Adrenal gland (tissue), 12 donors: ENCODE measurements around the gene PTK6. TPM values are rescaled to one million over a fixed set of nuclear protein-coding genes. Genes with fewer than 3 reads are reported as not detected.

Experiments
- DNase-seq, 7 donors: peaks; one replicate each; pipeline ENCODE4 v3.0.0-alpha.2; 2019 to 2020
- H3K27ac ChIP-seq, 5 donors: fragments of 200-600 bp; sonication (generic) in 4 of 5; 1 replicate in 3 of 5; 2 replicates in 2 of 5; pipeline versions ENCODE4 v1.5.1 to v1.8.0; 2016 to 2020; ENCODE audit warnings: mild to moderate bottlenecking in 1 of 5
- H3K27me3 ChIP-seq: fragments of 200-600 bp; 2 replicates; pipeline ENCODE4 v1.8.0; 2021
- H3K36me3 ChIP-seq, 2 donors: fragments of 200-600 bp; replicated peaks in 1 of 2; 1 replicate in 1 of 2; 2 replicates in 1 of 2; pipeline versions ENCODE4 v1.5.1 to v1.8.0; 2018 to 2022
- H3K4me1 ChIP-seq, 2 donors: fragments of 200-600 bp; replicated peaks in 1 of 2; 1 replicate in 1 of 2; 2 replicates in 1 of 2; pipeline versions ENCODE4 v1.5.1 to v1.8.0; 2018 to 2021
- H3K4me3 ChIP-seq, 4 donors: fragments of 200-600 bp; sonication (generic) in 3 of 4; one replicate each; pipeline ENCODE4 v1.5.1; 2016 to 2018
- H3K9me3 ChIP-seq, 3 donors: fragments of 200-600 bp; sonication (generic) in 1 of 3; replicated peaks in 1 of 3; 1 replicate in 2 of 3; 2 replicates in 1 of 3; pipeline versions ENCODE4 v1.5.1 to v1.8.0; 2016 to 2021
- CTCF ChIP-seq, 6 experiments: fragments of 450-650 bp in 4 of 6; fragments of 200-600 bp in 2 of 6; sonication (generic) in 1 of 6; IDR thresholded peaks; 1 replicate in 5 of 6; 2 replicates in 1 of 6; pipeline versions ENCODE4 v1.5.1 to v1.8.0; 2016 to 2021; ENCODE audit warnings: antibody characterized with exemption in 6 of 6, mild to moderate bottlenecking in 2 of 6, moderate library complexity in 1 of 6
- POLR2A ChIP-seq, 2 donors: fragments of 450-650 bp; IDR thresholded peaks; one replicate each; pipeline ENCODE4 v1.6.1; 2017; ENCODE audit warnings: antibody characterized with exemption in 2 of 2, mild to moderate bottlenecking in 2 of 2, moderate library complexity in 1 of 2
- WGBS, 4 donors: extraction: QIAGEN DNeasy Blood & Tissue Kit in 2 of 4; methylation state at CpG; one replicate each; pipeline versions ENCODE4 v1.1.5 to v1.1.7; 2013 to 2017; 5-methylcytosine and 5-hydroxymethylcytosine counted together
- intact Hi-C, 2 donors: fragments of 100-400 bp; cut with DNase I; formaldehyde crosslinking; loops; one replicate each; pipeline versions ENCODE4 v1.14.1 to v1.15.0; 2022 to 2023
- polyA plus RNA-seq, 3 donors: library from polyadenylated mRNA; stranded (reverse); fragments of 200-250 nt in 2 of 3; fragments of 350-450 nt in 1 of 3; fragmentation: Illumina TruSeq in 1 of 3; extraction: RNeasy Lipid Tissue Mini Kit (QIAGEN cat#74804) in 1 of 3; gene quantifications; one replicate each; pipeline ENCODE4 v1.2.3, GENCODE V29; 2013 to 2014
- total RNA-seq, 9 donors: library from RNA; depleted of rRNA in 4 of 9; stranded (reverse); fragments of >200 nt in 4 of 9; fragments of 120-200 nt in 1 of 9; fragmentation: NEBNext Ultra II Directional in 1 of 9; extraction: Animal tissue kit (Norgen Biotek cat#: 25700) in 1 of 9; gene quantifications; one replicate each; pipeline versions ENCODE4 v1.1.0 to v1.2.4, GENCODE V29; 2013 to 2023
- donor health status: healthy with polysubstance abuse.
- donor health status: Bipolar disorder and iron deficiency.
- donor health status: DM: yes; HTN: yes; CAD: no.
- donor health status: DM: no; HTN: no; CAD: no.
- donor health status: DM: no; HTN: no; CAD: no.
- donor health status: DM: yes; HTN: yes; CAD: no.

Gene PTK6
- total and polyA plus RNA-seq, 12 donors, result 0.19 to 0.72 (median 0.36) TPM; not detected in 5

GRCh38 chr20:63580796-63581461, 43.8 kb upstream of the PTK6 start:
- WGBS, 4 donors, result 38 to 59% (median 45%) methylated on average over 6 to 12 of the region's 12 CpGs
- H3K36me3 ChIP-seq, result no peaks in the 10 kb centered on the region
- DNase-seq, result peak in 6 of 7 donors; percentile 56 to 76 (median 62)
- no peaks in the 10 kb centered on the region for H3K27me3 ChIP-seq
- no peaks in the 10 kb centered on the region for H3K9me3 ChIP-seq
- intact Hi-C loops, result no loop called here
- TF ChIP-seq CTCF (IDR thresholded peaks at IDR 0.05) (peak in 5 of 6 experiments; percentile 28 to 48 (median 37)), POLR2A (IDR thresholded peaks at IDR 0.05) (no peak)
- H3K4me3 ChIP-seq, result no peak overlapping the region
- H3K4me1 ChIP-seq, result no peaks in the 10 kb centered on the region
- no peak overlapping the region for H3K27ac ChIP-seq

GRCh38 chr20:63579017-63579694, 42.0 kb upstream of the PTK6 start:
- 65 to 71% (median 67%) methylated on average over 18 to 19 of the region's 19 CpGs for WGBS, 4 donors
- no peaks in the 10 kb centered on the region for H3K9me3 ChIP-seq
- intact Hi-C loops, result no loop called here
- no peaks in the 10 kb centered on the region for H3K36me3 ChIP-seq
- H3K4me1 ChIP-seq, result no peaks in the 10 kb centered on the region
- no peak overlapping the region for H3K27ac ChIP-seq
- no peak for TF ChIP-seq CTCF (IDR thresholded peaks at IDR 0.05)
- TF ChIP-seq POLR2A (IDR thresholded peaks at IDR 0.05), result no peak
- DNase-seq, result no peak
- no peak overlapping the region for H3K4me3 ChIP-seq
- no peaks in the 10 kb centered on the region for H3K27me3 ChIP-seq

- intact Hi-C loops, result no loop called here
- TF ChIP-seq CTCF (IDR thresholded peaks at IDR 0.05) (no peak), POLR2A (IDR thresholded peaks at IDR 0.05) (no peak)
- no peaks in the 10 kb centered on the region for H3K36me3 ChIP-seq
- H3K9me3 ChIP-seq, result no peaks in the 10 kb centered on the region
- no peaks in the 10 kb centered on the region for H3K27me3 ChIP-seq
- no peak overlapping the region for H3K4me3 ChIP-seq
- H3K4me1 ChIP-seq, result peaks cover 1 to 2% of the 10 kb centered on the region in 2 donors
- H3K27ac ChIP-seq, result no peak overlapping the region
- DNase-seq, result no peak
- 77 to 79% (median 77%) methylated on average over 24 to 26 of the region's 26 CpGs for WGBS, 4 donors
These were observed 41.2 kb upstream of the PTK6 start for GRCh38 chr20:63578224-63579016.

GRCh38 chr20:63577317-63577894, 40.2 kb upstream of the PTK6 start:
- Histone ChIP-seq H3K27me3 (no peaks in the 10 kb centered on the region), H3K4me1 (peaks cover 5 to 6% of the 10 kb centered on the region in 2 donors), H3K4me3 (no peak overlapping the region), H3K27ac (no peak overlapping the region), H3K9me3 (no peaks in the 10 kb centered on the region), H3K36me3 (no peaks in the 10 kb centered on the region)
- intact Hi-C loops, result no loop called here
- TF ChIP-seq POLR2A (IDR thresholded peaks at IDR 0.05) (no peak), CTCF (IDR thresholded peaks at IDR 0.05) (no peak)
- peak in 1 of 7 donors; percentile 49 for DNase-seq
- WGBS, 4 donors, result 69 to 81% (median 77%) methylated on average over 12 to 19 of the region's 19 CpGs
